ENCODE measurements around the gene SCO2. TPM values are rescaled to one million over a fixed set of nuclear protein-coding genes. Genes with fewer than 3 reads are reported as not detected.

Gene SCO2
- total and polyA plus RNA-seq, 10 donors, result 1.2 to 12.7 (median 5.5) TPM; not detected in 1

DNA sequence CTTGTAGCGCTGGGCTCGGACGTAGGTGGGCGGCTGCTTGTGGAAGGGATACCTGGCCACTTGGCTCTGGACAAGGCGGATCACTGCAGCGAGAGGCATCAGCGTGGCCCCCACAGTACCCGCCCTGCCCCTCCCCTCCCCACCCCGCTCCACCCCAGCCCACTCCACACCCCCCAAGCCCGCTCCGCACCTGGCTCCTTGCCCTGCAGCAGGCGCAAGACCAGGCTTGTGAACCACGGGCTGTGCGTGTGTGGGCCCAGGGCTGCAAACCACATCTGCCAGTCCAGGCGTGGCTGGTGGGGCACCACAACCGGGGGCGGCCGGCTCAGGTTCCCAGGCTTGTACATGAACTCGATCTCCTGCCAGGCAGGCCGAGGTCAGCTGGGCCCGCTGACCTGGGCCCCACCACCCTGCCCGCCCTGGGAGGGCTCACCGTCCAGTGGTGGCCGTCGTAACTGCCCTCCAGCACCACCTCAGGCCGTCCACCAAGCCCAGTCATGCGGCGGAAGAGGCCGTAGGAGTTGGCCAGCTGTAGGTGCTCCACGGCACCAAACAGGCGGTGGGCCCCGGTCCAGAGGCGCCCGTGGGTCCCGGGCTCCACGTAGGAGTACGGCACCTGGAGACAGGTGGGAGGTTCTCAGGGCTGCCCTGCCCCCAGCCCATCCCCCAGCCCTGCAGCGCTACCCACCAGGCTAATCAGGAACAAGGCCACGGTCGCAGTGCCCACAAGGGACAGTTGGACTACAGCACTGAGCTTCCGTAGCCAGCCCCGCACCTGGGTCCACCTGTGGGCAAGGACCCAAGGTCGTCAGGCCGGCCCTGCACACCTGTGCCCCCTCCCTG lies 20.8 kb downstream of the SCO2 start:
- H3K9me3 ChIP-seq, result no peaks in the 10 kb centered on the region
- intact Hi-C loops (cut with DNase I; ENCODE audit: low total_unique reads), result no loop called here
- peak; percentile 83 for DNase-seq
- H3K36me3 ChIP-seq, result peaks cover 0 to 53% (median 37%) of the 10 kb centered on the region in 6 donors
- 92 to 95% (median 93%) methylated on average over 9 to 44 of the region's 44 CpGs for WGBS, 5 donors
- H3K27me3 ChIP-seq (replicated peaks in 1 of 7), result no peaks in the 10 kb centered on the region
- H3K4me3 ChIP-seq, result no peak overlapping the region
- TF ChIP-seq POLR2A (IDR thresholded peaks at IDR 0.05) (no peak), POLR2AphosphoS5 (IDR thresholded peaks at IDR 0.05) (no peak)
- TF ChIP-seq, protein P1, sequence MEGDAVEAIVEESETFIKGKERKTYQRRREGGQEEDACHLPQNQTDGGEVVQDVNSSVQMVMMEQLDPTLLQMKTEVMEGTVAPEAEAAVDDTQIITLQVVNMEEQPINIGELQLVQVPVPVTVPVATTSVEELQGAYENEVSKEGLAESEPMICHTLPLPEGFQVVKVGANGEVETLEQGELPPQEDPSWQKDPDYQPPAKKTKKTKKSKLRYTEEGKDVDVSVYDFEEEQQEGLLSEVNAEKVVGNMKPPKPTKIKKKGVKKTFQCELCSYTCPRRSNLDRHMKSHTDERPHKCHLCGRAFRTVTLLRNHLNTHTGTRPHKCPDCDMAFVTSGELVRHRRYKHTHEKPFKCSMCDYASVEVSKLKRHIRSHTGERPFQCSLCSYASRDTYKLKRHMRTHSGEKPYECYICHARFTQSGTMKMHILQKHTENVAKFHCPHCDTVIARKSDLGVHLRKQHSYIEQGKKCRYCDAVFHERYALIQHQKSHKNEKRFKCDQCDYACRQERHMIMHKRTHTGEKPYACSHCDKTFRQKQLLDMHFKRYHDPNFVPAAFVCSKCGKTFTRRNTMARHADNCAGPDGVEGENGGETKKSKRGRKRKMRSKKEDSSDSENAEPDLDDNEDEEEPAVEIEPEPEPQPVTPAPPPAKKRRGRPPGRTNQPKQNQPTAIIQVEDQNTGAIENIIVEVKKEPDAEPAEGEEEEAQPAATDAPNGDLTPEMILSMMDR (IDR thresholded peaks at IDR 0.05 in 8 of 11, conservative IDR thresholded peaks at IDR 0.05 in 3 of 11), result no peak
- H3K4me1 ChIP-seq, result peaks cover 18 to 45% (median 30%) of the 10 kb centered on the region in 6 donors
- H3K27ac ChIP-seq, result no peak overlapping the region

DNA sequence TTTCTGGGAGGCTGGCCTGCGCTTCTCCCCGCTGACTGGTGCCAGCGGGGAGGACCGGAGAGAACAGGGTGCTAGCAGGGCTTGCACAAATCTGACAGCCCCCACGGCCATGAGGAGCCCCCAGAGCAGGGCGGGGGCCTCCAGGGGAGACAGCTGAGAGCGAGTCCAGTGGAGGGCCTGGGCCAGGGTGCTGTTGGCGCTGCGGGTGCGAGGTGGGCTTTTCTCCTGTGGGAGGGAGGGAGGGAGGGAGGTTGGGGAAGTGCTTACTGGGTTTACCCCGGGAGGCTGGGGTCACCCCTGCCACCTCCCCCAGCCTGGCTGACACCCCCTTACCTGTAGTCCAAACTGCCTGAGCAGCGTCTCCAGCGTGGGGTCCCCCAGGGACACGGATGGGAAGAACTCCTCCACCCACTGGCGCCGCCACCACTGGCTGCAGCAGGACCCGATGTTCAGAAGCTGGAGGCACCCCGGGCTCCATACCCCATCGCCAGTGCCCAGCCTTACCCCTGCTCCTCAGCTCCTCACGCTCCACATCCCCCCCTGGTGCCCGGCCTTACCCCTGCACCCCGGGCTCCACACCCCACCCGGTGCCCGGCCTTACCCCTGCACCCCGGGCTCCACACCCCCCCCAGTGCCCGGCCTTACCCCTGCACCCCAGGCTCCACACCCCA lies 21.8 kb downstream of the SCO2 start:
- no peak overlapping the region for H3K27ac ChIP-seq
- no peak overlapping the region for H3K4me3 ChIP-seq
- DNase-seq, result no peak
- peaks cover 10 to 38% (median 21%) of the 10 kb centered on the region in 6 donors for H3K4me1 ChIP-seq
- H3K27me3 ChIP-seq (replicated peaks in 1 of 7), result no peaks in the 10 kb centered on the region
- H3K36me3 ChIP-seq, result peaks cover 0 to 53% (median 37%) of the 10 kb centered on the region in 6 donors
- intact Hi-C loops (cut with DNase I; ENCODE audit: low total_unique reads), result no loop called here
- H3K9me3 ChIP-seq, result no peaks in the 10 kb centered on the region
- 85 to 92% (median 90%) methylated on average over 13 to 25 of the region's 26 CpGs for WGBS, 5 donors
- no peak for TF ChIP-seq POLR2AphosphoS5 (IDR thresholded peaks at IDR 0.05)
- TF ChIP-seq, protein P1 (IDR thresholded peaks at IDR 0.05 in 8 of 11, conservative IDR thresholded peaks at IDR 0.05 in 3 of 11), result no peak

DNA sequence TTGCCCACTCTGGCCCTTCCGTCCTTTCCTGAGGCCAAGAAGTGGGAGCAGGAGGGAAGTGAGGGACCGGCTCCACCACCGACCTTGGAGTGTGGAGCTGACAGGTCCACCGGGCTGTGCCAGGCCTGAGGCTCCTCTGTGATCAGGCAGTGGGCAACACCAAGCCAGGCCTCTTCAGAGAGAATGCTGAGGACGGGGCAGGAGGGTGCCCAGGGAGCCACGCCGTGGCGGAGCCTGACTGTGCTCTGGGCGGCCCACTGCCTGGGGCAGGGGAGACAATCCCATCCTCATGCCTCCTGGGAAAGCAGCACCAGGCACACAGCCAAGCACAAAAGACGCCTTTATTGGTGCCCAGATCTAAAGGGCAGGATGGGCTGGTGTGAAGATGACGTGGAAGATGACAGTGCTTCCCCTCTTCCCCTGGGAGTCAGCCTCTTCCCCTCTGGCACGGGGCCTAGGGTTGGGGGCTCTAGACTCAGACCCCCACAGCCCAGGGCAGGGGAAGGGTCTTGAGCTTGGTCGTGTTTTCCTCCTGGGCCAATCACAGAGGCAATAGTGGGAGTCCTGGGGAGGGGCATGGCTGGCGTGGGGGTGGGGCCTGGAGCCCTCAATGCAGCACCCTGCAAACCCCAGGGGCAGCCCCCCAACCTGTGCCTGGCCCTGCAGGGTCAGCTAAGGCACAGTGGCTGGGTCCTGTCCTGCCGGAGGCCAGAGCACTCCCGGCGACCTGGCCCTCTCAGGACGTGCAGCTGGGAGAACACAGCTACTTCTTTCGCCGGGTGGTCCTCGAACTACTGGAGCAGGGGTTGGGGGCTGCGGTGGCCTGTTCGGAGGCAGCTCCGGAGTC lies 22.5 kb downstream of the SCO2 start:
- TF ChIP-seq, protein P1 (IDR thresholded peaks at IDR 0.05 in 8 of 11, conservative IDR thresholded peaks at IDR 0.05 in 3 of 11), result no peak
- TF ChIP-seq POLR2A (IDR thresholded peaks at IDR 0.05), result no peak
- TF ChIP-seq POLR2AphosphoS5 (IDR thresholded peaks at IDR 0.05), result peak in 1 of 3 donors; percentile 50

More for the DNA sequence above, 22.5 kb downstream of the SCO2 start:
- H3K9me3 ChIP-seq, result no peaks in the 10 kb centered on the region
- intact Hi-C loops (cut with DNase I; ENCODE audit: low total_unique reads), result no loop called here
- no peak overlapping the region for H3K4me3 ChIP-seq
- 70 to 94% (median 93%) methylated on average over 10 to 24 of the region's 24 CpGs for WGBS, 5 donors
- peaks cover 10 to 42% (median 24%) of the 10 kb centered on the region in 6 donors for H3K4me1 ChIP-seq
- peaks cover 0 to 53% (median 37%) of the 10 kb centered on the region in 6 donors for H3K36me3 ChIP-seq
- no peak overlapping the region for H3K27ac ChIP-seq
- no peak for DNase-seq
- H3K27me3 ChIP-seq (replicated peaks in 1 of 7), result no peaks in the 10 kb centered on the region
